AG10803 (cell line): ENCODE measurements around the gene CAPN10.
A peak's percentile ranks its signal among the peaks of the same experiment; 100 is the strongest.

ENCODE experiments used
- DNase-seq: peaks from one replicate; pipeline ENCODE4 v3.0.0; 2010; ENCODE audit warnings: low read depth
- H3K4me3 ChIP-seq: 2 replicates; pipeline ENCODE4 v1.5.1; 2011; ENCODE audit warnings: mild to moderate bottlenecking, low read length, control low read depth
- CTCF ChIP-seq: conservative IDR thresholded peaks from 2 replicates; pipeline ENCODE4 v1.5.1; 2011; ENCODE audit warnings: mild to moderate bottlenecking, low read length, control low read depth, inconsistent platforms

The CAPN10 gene

GRCh38 chr2:240569523-240569997 lies 17.0 kb upstream of the CAPN10 start:
- no peak for DNase-seq
- H3K4me3 ChIP-seq: peak overlapping the region; percentile 68
- TF ChIP-seq CTCF: no peak

GRCh38 chr2:240569998-240570530 lies 16.5 kb upstream of the CAPN10 start:
- DNase-seq: no peak
- peak overlapping the region; percentile 68; the same call in 1 of the 2 replicates for H3K4me3 ChIP-seq
- TF ChIP-seq CTCF: no peak

GRCh38 chr2:240570531-240571313 lies 15.8 kb upstream of the CAPN10 start:
- no peak for TF ChIP-seq CTCF
- no peak for DNase-seq
- H3K4me3 ChIP-seq: no peak overlapping the region; the same call in 1 of the 2 replicates

GRCh38 chr2:240571314-240571973 lies 15.1 kb upstream of the CAPN10 start:
- no peak for TF ChIP-seq CTCF
- H3K4me3 ChIP-seq: no peak overlapping the region
- no peak for DNase-seq

- no peak for TF ChIP-seq CTCF
- DNase-seq: no peak
- H3K4me3 ChIP-seq: no peak overlapping the region
Observed at GRCh38 chr2:240572141-240573031, 14.1 kb upstream of the CAPN10 start.

GRCh38 chr2:240573071-240573515 lies 13.4 kb upstream of the CAPN10 start:
- H3K4me3 ChIP-seq: no peak overlapping the region
- no peak for TF ChIP-seq CTCF
- DNase-seq: no peak
